RWPE2 (cell line): ENCODE measurements around the gene HS3ST5.

ENCODE experiments used
- ATAC-seq: fragments of 200-7000 bp; cut with Tn5 transposase; 3 replicates; pipeline ENCODE4 v1.9.1; 2021; ENCODE audit warnings: low read depth
- DNase-seq: peaks from one replicate; pipeline ENCODE4 v3.0.0-alpha.2; 2020; ENCODE audit warnings: low spot score
- H3K27ac ChIP-seq: fragments of 450-650 bp; 2 replicates; pipeline ENCODE4 v1.5.1; 2017; ENCODE audit warnings: mild to moderate bottlenecking; ENCODE audit not compliant: poor library complexity, severe bottlenecking
- H3K27me3 ChIP-seq: fragments of 250-450 bp; sonication (Bioruptor Pico); 2 replicates; pipeline ENCODE4 v1.5.1; 2021; ENCODE audit warnings: mild to moderate bottlenecking, moderate library complexity; ENCODE audit not compliant: insufficient read depth, poor library complexity, severe bottlenecking
- H3K36me3 ChIP-seq: fragments of 250-450 bp; sonication (Bioruptor Pico); 2 replicates; pipeline ENCODE4 v1.5.1; 2020; ENCODE audit warnings: low read depth, mild to moderate bottlenecking, moderate library complexity
- H3K4me1 ChIP-seq: fragments of 250-450 bp; sonication (Bioruptor Pico); 2 replicates; pipeline ENCODE4 v1.5.1; 2021; ENCODE audit warnings: mild to moderate bottlenecking, moderate library complexity; ENCODE audit not compliant: insufficient read depth, poor library complexity, severe bottlenecking
- H3K4me3 ChIP-seq: fragments of 250-450 bp; sonication (Bioruptor Pico); 2 replicates; pipeline ENCODE4 v1.5.1; 2021; ENCODE audit warnings: mild to moderate bottlenecking, moderate library complexity; ENCODE audit not compliant: severe bottlenecking
- H3K9me3 ChIP-seq: fragments of 250-450 bp; sonication (Bioruptor Pico); 2 replicates; pipeline ENCODE4 v1.5.1; 2021; ENCODE audit warnings: mild to moderate bottlenecking, moderate library complexity; ENCODE audit not compliant: severe bottlenecking
- TF ChIP-seq, protein P1 (sequence below): fragments of 450-650 bp; IDR thresholded peaks from one replicate; pipeline ENCODE4 v1.5.1; 2017; ENCODE audit warnings: mild to moderate bottlenecking, moderate library complexity; ENCODE audit not compliant: poor library complexity, severe bottlenecking

The HS3ST5 gene

DNA sequence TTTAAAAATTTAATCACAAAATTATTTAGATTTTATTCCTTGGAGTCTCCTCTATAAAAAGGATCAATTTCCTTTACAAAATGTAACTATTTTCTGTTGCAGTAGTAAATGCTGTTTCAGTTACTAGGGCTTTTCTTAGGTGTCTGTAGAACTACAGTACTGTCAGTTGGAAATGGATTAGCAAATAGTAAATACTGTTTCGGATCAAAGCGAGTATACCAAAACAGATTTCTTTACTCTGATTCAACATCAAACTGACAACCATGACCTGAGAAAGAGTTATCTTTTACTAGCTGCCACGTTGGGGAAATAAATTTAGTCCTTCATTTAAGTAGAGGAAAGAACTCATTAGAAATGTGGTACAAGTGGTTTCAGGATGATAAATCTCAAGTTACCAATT, 172.5 kb downstream of the HS3ST5 start:
- peaks cover 10% of the 10 kb centered on the region for H3K27me3 ChIP-seq
- ATAC-seq (no peak), DNase-seq (no peak)
- no peak overlapping the region for H3K4me3 ChIP-seq
- H3K27ac ChIP-seq = no peak overlapping the region
- no peaks in the 10 kb centered on the region for H3K9me3 ChIP-seq
- TF ChIP-seq, protein P1, sequence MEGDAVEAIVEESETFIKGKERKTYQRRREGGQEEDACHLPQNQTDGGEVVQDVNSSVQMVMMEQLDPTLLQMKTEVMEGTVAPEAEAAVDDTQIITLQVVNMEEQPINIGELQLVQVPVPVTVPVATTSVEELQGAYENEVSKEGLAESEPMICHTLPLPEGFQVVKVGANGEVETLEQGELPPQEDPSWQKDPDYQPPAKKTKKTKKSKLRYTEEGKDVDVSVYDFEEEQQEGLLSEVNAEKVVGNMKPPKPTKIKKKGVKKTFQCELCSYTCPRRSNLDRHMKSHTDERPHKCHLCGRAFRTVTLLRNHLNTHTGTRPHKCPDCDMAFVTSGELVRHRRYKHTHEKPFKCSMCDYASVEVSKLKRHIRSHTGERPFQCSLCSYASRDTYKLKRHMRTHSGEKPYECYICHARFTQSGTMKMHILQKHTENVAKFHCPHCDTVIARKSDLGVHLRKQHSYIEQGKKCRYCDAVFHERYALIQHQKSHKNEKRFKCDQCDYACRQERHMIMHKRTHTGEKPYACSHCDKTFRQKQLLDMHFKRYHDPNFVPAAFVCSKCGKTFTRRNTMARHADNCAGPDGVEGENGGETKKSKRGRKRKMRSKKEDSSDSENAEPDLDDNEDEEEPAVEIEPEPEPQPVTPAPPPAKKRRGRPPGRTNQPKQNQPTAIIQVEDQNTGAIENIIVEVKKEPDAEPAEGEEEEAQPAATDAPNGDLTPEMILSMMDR = no peak
- H3K36me3 ChIP-seq = no peaks in the 10 kb centered on the region
- no peaks in the 10 kb centered on the region for H3K4me1 ChIP-seq

DNA sequence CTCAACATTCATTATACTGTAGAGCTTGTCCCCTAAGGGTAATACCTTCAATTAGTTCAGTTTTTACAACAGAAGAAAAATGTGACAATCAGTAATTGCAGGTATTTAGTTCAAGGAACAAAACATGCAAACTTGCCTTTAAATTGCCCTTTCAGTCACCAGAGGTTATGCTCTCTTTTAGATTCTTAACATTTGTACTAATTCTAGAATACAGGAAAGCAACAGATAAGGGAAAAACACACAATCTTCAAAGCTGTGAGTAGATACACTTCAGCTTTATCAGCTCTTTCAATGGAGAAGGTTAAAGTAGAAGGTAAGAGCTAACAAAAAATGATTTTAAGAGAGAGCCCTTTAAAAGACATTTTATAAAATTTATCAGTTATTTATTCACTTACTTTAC, 173.1 kb downstream of the HS3ST5 start:
- no peaks in the 10 kb centered on the region for H3K36me3 ChIP-seq
- H3K9me3 ChIP-seq = no peaks in the 10 kb centered on the region
- TF ChIP-seq, protein P1 = no peak
- DNase-seq (no peak), ATAC-seq (no peak)
- H3K27me3 ChIP-seq = peaks cover 10% of the 10 kb centered on the region
- no peaks in the 10 kb centered on the region for H3K4me1 ChIP-seq
- no peak overlapping the region for H3K4me3 ChIP-seq
- no peak overlapping the region for H3K27ac ChIP-seq

DNA sequence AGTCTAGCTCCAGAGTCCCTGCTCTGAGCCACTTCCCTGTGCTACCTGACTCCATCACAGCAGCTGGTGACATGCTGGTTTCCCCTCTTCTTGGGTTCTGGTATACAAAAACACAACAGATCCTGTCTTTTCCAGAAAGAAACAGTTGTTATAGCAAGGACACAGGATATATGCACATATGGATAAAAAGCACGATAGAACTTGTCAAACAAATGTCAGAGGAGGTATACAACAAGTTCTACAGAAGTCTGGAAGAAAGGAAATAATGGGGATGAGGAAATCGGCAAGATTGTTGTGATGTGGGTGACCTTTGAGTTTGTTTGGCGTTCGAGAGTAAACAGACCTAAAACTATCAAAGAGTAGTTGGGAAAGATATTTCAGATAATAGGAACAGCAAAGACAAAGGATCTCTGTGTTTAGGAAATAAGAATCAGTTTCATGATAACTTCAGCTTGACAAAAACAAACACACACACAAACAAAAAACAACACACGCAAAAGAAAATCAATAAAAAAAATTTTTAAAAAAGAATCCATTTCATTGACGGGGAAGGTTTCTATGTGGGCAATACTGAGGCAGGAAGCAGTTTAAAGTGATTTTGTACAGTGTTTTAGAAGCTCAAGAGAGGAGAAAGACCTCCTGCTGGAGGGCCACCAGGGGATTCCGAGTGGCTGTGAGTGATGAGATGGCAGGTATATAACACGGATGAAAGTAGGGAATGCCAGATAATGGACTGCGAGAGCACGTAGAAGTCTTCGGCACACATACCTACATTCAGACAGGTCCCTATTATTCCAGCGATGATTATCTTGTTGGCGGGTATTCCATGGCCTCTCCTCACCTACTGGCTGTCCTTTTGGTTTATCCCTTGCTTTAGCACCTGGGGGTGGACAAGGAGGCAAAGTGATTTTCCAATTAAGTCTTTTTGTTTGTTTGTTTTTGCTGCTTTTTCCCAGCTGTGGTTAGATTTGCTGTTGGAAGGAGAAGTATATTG, 174.9 kb downstream of the HS3ST5 start:
- ATAC-seq (no peak), DNase-seq (no peak)
- Histone ChIP-seq H3K4me1 (no peaks in the 10 kb centered on the region), H3K27me3 (peaks cover 10% of the 10 kb centered on the region), H3K4me3 (no peak overlapping the region), H3K9me3 (no peaks in the 10 kb centered on the region), H3K36me3 (no peaks in the 10 kb centered on the region), H3K27ac (no peak overlapping the region)
- TF ChIP-seq, protein P1 = no peak

DNA sequence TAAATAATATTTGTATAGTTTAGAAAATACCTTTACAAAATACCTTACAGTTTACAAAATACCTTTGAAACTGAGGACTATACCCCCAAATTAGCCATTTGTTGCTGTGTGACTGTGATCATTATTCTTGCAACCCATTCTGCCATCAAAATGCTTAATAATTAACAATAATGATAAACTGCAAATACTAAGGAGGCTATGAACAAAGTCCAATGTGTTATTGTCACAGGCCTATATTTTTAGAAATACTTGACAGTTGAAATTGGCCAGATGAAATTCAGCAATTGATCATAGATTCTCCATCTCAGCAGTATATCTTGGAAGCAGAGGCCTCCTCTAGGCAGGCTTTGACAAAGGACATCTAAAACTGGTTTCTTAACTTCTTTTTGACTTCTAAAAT, 178.6 kb downstream of the HS3ST5 start:
- DNase-seq = no peak
- no peak for ATAC-seq
- TF ChIP-seq, protein P1 = no peak
- Histone ChIP-seq H3K4me3 (no peak overlapping the region), H3K27me3 (peaks cover 4% of the 10 kb centered on the region), H3K36me3 (no peaks in the 10 kb centered on the region), H3K9me3 (no peaks in the 10 kb centered on the region), H3K27ac (no peak overlapping the region), H3K4me1 (no peaks in the 10 kb centered on the region)
